HG02623 (cell line): ENCODE results near the gene WDSUB1.

Experiments used
- ATAC-seq: cut with Tn5 transposase; IDR thresholded peaks from one replicate; pipeline ENCODE4 v1.9.1; 2021; ENCODE audit warnings: moderate library complexity; ENCODE audit not compliant: unreplicated experiment

The WDSUB1 gene

DNA sequence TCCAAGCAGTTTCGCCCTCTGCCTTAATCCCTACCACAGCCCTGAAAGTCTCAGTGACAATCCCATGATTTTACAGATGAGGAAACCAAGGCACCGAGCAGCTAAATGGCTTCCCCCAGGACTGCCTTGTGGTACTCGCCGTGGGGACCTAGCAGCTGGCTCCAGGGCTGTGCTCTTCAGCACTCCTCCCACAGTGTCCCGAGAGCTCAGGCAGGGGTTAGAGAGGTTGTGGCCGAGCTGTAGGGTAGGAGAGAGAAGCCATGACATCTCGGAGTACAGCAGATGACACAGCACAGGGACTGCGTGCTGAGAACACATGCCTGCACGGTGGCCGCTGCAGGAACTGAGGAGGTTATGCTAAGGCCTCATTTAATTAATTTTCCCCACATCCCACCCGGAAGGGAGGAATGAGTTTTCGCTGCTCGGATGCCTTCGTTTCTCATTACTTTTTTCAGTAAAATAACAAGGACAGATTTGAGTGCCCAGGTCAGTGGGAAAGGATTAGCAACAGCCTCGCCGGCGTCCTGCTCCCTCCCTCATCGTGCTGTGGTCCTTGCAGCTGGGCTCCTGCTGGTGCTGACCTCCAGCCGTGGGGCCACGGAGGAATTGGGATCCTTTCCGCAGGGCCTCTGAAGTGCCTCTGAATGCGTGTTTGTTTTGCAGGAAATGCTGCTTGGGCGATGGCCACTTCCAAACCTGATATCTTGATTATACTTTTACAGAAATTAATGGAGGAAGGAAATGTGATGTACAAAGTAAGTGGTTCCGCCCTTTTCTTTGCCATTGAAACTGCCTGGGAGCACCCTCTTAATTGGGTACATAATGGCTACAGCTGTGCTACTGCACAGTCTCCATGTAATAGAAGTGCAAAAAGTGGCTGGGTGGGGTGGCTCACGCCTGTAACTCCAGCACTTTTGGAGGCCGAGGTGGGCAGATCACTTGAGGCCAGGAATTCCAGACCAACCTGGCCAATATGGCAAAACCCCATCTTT lies 61.2 kb downstream of the WDSUB1 start:
- ATAC-seq = no peak

GRCh38 chr2:159224061-159224813 lies 62.3 kb downstream of the WDSUB1 start:
- no peak for ATAC-seq

- no peak for ATAC-seq
Measured at GRCh38 chr2:159219394-159219998, 67.0 kb downstream of the WDSUB1 start.

GRCh38 chr2:159218389-159218788 lies 68.1 kb downstream of the WDSUB1 start:
- no peak for ATAC-seq

- no peak for ATAC-seq
Measured at GRCh38 chr2:159217676-159218075, 68.8 kb downstream of the WDSUB1 start.

DNA sequence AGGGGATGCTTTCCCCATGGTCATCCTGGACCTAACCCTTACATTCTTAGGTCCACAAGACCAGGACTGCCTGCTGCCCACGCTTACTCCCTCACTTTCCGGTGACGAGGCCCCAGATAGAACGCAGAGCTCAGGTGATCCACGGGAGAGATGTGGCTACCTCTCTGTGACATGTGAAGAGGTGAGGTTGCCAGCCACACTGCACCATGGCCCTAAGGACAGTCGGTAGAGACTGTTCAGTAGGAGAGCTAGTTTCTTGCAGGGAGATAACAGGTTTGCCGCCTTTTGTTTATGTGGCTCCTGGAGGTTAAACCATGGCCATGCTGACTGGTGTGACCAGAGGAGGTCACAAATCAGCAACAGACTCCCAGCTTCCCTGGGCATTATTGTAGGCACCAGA lies 71.4 kb downstream of the WDSUB1 start:
- ATAC-seq = no peak

- no peak for ATAC-seq
Measured at GRCh38 chr2:159214325-159214865, 72.1 kb downstream of the WDSUB1 start.

DNA sequence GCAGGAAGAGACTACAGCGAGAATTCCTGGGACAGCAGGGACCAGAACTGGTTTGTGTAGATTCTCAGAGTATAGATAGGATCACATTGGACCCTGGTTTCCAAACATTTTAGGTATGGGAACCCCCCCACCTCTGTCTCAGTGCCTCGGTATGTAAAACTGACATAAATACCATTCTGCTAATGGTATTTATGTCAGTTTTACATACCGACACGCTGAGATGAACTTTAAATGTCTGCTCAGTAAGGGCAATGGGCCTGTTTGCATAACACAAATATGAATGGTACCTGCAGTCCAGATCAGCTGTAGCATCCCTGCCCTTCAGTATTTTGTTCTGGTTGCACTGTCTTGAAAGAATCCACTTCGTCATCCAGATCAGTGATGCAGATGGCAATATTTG lies 73.2 kb downstream of the WDSUB1 start:
- ATAC-seq = no peak

- ATAC-seq = no peak
Measured at GRCh38 chr2:159211447-159212396, 74.8 kb downstream of the WDSUB1 start.

- ATAC-seq = no peak
Measured at GRCh38 chr2:159209341-159210306, 76.9 kb downstream of the WDSUB1 start.

- ATAC-seq = no peak
Measured at GRCh38 chr2:159208438-159208837, 78.1 kb downstream of the WDSUB1 start.

- ATAC-seq = no peak
Measured at GRCh38 chr2:159206736-159207380, 79.6 kb downstream of the WDSUB1 start.

DNA sequence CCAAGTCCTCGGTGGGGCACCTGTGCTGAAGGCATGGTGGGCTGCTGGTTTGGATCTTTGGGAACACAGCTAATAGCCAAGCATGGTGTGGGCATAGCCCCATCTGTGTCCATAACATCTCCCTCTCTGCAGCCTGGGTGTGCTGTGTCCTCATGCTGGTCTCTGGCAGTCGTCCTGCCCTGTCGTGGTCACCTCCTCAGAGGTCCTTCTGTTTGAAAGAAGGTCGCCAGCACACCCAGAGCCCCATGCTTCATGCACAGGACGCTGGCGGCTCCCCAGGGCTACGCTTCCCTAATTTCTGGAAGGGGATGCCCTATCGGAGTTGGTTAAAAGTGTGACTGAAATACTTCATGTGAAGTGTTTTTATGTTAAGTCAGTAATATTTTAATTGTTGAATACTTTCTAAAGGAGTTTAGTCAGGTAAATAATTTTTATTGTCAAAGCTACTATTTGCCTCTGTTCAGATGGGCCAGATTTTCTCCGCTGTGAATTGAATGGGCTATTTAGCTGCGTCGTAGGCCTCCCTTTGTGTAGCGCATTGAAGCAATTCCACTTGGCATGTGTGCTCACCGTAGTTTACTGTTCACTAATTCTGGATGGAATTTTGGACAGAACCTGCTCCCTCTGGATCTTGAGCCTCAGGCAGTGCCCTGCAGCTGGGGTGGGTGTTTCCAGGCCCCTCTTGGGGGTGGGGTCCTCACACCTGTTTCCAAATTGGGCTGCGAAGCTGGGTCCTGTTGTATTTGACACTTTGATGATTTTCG lies 81.9 kb downstream of the WDSUB1 start:
- no peak for ATAC-seq

DNA sequence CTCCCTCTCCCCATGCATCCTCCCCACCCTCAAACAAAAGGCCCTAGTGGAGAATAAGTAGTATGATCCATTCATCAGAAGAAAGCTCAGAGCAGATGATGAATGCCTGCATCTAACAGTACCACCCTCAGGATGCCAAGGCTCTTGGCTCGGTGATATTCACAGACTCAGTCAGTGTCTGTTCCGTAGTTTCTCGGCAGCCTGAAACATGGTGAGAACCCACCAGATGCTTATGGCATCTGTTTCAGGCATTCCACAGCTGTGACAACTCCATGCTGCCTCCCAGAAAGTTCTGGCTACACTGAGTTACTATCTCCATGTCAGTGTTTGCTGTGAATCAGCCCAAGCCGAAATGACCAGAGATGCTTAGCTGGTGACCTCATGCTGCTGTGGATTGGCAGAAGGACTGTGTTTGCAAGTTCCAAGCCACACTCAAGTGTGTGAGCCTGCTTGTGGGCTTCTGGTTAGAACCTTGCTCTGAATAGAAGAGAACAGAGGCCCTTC lies 83.9 kb downstream of the WDSUB1 start:
- no peak for ATAC-seq

DNA sequence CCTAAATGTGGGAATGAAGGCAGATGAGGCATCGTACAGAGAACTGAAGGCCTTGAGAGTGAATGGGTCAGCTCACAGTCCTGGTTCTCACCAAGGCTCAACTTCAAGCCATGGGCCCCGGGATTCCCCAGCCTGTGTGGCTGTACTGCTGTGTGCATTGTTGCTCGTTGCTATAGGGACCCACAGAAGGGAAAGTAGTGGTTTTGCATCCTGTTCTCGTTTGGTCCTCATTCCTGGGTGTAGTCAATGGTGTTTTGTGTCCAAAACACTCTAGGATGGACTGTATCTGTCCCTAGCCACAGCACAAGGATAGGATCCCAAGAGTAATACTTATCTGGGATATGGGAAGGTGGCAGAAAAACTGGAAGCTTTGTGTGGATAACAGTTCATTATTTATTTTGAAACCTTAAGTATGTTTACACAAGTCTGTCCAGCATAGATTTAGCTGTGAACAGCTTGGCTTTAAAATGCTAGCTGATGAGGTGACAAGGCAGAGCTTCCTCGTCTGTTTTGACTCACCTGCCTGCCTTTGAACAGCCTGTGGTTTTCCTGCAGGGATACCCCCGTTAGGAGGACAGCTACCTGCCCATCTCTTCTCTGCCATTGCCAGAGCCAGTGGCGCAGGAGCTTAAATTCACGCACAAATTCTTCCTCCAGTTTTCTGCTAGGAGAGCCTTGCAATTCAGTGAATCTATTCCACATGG lies 85.0 kb downstream of the WDSUB1 start:
- peak; percentile 98 for ATAC-seq

- no peak for ATAC-seq
Measured at GRCh38 chr2:159200498-159200897, 86.0 kb downstream of the WDSUB1 start.
